GM21423 (cell line): ENCODE results near the gene RSPH4A.
A peak's percentile ranks its signal among the peaks of the same experiment; 100 is the strongest.
"Not testable (repeated sequence)": the region's sequence is repeated elsewhere in the genome, so short reads cannot be mapped to it uniquely, and the experiment has no call there.

Source experiments
- ATAC-seq: cut with Tn5 transposase; IDR thresholded peaks from one replicate; pipeline ENCODE4 v1.9.1; 2021; ENCODE audit warnings: mild to moderate bottlenecking, moderate library complexity; ENCODE audit not compliant: unreplicated experiment

RSPH4A gene

GRCh38 chr6:116615937-116616736 is at the start of gene RSPH4A:
TSS of gene RSPH4A (plus strand) at chr6:116616479. CDS start at chr6:116616624, 145 bp downstream.
- ATAC-seq, result peak; percentile 99

DNA sequence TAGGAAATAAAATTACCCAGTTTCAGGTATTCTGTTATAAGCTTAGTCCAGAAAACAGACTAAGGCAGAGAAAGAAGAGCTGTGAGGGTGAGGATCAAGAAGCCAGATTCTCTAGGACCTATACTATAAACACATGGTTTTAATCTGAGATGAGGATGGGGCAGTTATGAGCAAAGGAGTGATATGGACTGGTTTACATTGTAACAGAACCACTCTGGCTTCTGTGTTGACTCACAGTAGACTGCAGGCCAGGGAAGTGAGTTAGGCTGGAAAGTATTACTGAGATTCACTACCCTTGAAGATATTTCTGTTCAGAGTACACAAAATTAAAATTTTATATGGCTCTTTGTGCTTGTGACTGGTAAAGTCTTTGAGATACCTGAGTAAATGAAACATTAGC is 48.2 kb upstream of the RSPH4A start:
- no peak for ATAC-seq

DNA sequence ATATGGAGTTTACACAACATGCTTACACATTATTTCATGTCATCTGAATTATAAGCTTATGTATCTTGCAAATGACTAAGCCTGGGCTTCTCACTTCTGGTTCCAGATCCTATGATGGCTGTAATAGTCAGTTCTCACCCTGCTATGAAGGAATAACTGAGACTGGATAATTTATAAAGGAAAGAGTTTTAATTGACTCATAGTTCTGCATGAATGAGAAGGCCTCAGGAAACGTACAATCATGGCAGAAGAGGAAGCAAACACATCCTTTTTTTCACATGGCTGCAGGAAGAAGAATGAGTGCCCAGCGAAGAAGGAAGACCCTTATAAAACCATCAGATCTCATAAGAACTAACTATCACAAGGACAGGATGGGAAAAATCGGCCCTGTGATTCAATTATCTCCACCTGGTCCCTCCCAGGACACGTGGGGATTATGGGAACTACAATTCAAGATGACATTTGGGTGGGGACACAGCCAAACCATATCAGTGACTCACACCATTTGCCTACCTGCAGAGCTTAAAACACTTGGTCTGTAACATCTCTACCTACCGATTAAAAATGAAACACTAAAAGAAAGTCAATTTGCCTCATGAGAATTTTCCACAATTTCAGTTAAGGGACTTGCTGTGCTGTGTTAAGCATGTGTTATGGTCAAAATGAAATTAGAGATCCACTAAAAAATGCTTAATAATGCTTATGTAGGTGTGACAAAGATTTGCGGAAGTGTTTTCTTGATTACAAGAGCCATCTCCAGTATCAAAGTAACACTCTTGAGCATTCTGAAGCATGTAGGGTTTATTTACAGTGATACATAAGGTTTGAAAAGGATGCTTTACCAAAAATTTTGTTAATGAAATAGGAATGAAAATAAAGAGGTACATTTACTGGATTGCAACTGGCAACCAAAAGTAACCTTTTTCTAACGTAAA is 47.2 kb upstream of the RSPH4A start:
- no peak for ATAC-seq

DNA sequence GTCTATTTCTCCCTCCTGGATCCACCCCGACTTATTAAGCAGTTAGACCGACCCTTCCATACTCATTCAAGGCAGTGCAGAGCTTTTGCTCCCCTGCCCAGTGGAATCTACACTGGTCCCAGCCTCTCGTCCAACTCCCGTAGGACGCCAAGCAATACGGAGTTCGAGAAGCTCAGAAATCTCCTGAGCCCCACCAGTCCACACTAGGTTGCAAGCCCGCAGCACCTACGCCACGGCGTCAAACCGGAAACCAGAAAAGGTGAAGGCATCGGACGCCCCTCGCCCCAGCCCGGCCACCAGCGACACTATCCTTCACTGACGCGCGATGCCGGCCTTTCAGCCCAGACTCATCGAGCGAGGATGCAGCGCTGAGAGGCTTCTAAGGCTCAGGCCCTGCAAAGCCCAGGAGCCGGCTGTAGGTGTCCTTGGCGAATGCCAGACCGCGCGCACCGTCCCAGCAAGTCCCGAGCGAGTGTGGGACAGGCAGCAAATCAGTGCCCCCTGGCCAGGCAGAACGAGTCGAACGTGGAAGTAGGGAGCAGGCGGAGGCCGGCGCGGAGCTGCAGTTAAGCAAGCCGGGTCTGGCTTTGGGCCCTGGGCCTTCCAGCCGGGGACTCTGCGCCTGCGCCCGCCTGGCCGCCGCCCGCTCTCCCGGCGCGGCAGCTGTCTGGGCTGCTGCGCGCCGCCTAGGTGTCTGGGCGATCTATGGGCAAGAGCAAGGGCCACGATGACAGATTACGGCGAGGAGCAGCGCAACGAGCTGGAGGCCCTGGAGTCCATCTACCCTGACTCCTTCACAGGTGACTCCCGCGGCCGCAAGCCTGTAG is 45.2 kb upstream of the RSPH4A start, which contains the start of gene RWDD1:
Gene RWDD1, plus strand, starts transcription at position 649 of the 827 bp plus-strand sequence. Its CDS starts 79 bp downstream, at position 728.
- ATAC-seq, result peak; percentile 95

- ATAC-seq, result no peak
Measured at GRCh38 chr6:116571683-116572000, 44.6 kb upstream of the RSPH4A start.

GRCh38 chr6:116572162-116572561 is 44.1 kb upstream of the RSPH4A start:
- no peak for ATAC-seq

GRCh38 chr6:116575227-116575626 is 41.1 kb upstream of the RSPH4A start:
- ATAC-seq, result no peak

DNA sequence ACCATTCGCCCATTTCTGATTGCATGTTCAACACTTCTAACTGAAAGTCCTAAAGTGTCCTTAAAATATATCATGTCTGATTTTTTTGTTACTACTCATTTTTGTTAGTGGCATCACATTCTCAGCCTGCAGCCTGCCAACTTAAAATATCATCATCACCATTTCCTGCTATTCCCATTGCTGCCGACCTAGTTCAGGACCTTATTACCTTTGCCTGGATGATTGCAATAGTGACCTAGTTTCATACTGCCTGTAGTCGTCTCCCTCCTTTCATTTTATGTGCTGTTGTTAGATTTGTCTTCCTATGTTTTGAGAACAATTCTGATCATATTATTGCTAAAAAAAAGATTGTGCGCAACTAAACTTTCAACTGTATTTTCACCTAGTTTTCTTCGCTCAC is 38.8 kb upstream of the RSPH4A start:
- ATAC-seq, result no peak

GRCh38 chr6:116578335-116578734 is 37.9 kb upstream of the RSPH4A start:
- ATAC-seq, result no peak

DNA sequence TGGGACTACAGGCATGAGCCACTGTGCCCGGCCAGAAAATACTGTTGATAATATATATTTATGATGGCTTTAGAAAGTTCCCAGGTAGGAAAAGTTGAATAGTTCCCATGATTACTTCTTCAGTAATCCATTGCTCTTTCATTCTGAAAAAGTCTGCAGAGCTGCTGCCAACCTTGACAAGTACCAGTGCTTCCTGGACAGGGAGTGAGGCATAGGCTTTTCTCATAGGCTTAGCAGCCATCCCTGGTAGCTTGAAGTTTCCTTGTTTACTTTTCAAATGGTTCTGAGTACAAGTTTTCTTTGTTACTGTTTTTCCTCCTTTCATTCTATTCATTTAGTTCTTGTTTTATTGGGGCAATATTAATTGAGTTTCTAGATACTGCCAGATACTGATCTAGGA is 37.1 kb upstream of the RSPH4A start:
- ATAC-seq, result no peak

DNA sequence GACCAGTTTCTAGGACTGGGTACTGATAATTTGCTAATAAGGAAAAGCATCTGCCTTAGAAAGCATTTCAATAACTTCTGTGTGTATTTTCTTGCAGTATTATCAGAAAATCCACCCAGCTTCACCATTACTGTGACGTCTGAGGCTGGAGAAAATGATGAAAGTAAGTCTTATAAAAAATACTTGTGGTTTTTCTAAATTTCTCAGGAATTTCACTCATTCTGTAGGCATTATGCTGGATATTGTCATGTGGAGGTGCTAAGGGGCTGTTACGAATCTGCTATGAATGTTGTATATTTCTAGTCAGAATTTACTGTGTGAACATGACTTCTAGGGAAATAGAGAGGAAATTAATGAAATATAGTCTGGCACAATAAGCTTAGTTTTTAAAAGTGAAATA is 36.1 kb upstream of the RSPH4A start:
- no peak for ATAC-seq

DNA sequence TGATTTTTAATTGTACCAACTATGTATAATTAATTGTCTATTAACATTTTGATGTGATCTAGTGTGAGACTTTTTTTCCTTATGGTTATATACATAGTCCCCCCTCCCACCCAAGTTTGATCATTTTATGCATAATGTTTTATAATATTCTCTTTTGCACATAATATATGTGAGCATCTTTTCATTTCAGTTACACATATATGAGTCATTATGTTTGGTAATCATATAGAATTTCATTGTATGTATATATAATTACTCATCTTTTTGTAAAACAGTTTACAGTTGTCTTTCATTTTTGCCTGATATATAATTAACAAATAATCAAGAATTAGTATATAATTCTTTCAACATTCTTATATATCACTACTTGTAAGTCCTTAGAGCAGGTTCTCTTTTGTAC is 30.0 kb upstream of the RSPH4A start:
- no peak for ATAC-seq

GRCh38 chr6:116586738-116587137 is 29.5 kb upstream of the RSPH4A start:
- ATAC-seq, result no peak

GRCh38 chr6:116595247-116595646 is 21.0 kb upstream of the RSPH4A start:
- ATAC-seq, result no peak

GRCh38 chr6:116596815-116597214 is 19.5 kb upstream of the RSPH4A start:
- ATAC-seq, result no peak

GRCh38 chr6:116603916-116604315 is 12.4 kb upstream of the RSPH4A start:
- not testable (repeated sequence) for ATAC-seq

DNA sequence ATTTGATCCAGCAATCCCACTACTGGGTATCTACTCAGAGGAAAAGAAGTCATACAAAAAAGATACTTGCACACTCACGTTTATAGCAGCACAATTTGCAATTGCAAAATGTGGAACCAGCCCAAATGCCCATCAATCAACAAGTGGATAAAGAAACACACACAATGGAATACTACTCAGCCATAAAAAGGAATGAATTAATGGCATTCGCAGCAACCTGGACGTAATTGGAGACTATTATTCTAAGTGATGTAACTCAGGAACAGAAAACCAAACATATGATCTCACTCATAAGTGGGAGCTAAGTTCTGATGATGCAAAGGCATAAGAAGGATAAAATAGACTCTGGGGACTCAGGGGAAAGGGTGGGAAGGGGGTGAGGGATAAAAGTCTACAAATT is 11.4 kb upstream of the RSPH4A start:
- not testable (repeated sequence) for ATAC-seq

DNA sequence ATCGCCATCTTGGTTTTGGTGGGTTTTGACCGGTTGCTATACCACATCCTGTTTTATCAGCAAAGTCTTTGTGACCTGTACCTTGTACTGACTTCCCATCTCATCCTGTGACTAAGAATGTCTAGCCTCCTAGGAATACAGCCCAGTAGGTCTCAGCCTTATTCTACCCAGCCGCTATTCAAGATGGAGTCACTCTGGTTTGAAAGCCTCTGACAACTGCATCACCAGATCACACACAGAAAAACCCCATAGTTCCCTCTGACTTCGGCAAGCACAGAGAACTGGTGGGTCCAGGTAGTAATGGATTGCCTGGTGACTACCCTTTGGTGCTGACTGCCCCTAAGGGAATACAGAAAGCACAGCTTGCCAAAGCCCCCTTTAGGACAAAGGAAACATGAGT is 10.3 kb upstream of the RSPH4A start:
- no peak for ATAC-seq

DNA sequence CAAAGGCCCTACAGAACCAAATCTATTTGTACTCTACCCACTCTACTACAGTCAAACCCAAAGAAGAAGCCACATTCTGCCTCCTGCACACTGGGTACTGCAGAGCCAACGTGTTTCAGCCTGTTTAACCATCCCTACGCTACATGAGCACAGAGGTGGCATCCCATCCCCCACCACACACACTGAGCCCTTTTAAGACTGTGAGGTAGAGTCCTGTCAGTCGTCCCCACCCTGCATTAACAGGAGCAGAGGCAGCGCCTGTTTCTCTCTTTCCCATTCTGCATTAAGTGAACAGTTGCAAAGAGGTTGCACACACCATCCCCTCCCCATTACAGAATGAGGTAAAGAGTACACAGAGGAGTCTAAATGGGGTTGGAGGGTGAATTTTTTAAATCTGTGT is 5.2 kb upstream of the RSPH4A start:
- no peak for ATAC-seq

DNA sequence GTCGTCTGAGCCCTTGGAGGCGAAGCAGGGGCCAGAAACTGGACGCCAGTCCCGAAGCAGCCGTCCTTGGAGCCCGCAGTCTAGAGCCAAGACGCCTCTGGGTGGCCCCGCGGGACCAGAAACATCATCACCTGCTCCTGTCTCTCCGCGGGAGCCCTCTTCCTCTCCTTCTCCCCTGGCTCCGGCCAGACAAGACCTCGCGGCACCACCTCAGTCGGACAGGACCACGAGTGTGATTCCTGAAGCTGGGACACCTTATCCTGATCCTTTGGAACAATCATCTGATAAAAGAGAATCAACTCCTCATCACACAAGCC is 416 bp downstream of the RSPH4A start:
- ATAC-seq, result peak; percentile 31
